SHP77 treated with DMSO at 0.1 percent for 48 hours (cell line): ENCODE measurements around the gene ITGAE.

ENCODE experiments used
- DNase-seq: peaks from one replicate; lab custom pipeline; 2025; lab: John Stamatoyannopoulos, UW

ITGAE gene

GRCh38 chr17:3693141-3693540 lies 107.8 kb downstream of the ITGAE start:
- DNase-seq: no peak

GRCh38 chr17:3692346-3692745 lies 108.6 kb downstream of the ITGAE start:
- DNase-seq: no peak

GRCh38 chr17:3691617-3692067 lies 109.3 kb downstream of the ITGAE start:
- no peak for DNase-seq

GRCh38 chr17:3690094-3690715 lies 110.8 kb downstream of the ITGAE start:
- no peak for DNase-seq

GRCh38 chr17:3689262-3690093 lies 111.5 kb downstream of the ITGAE start:
- DNase-seq: no peak

GRCh38 chr17:3688852-3689261 lies 112.1 kb downstream of the ITGAE start:
- no peak for DNase-seq

GRCh38 chr17:3688027-3688553 lies 112.9 kb downstream of the ITGAE start:
- DNase-seq: no peak

GRCh38 chr17:3685174-3685573 lies 115.8 kb downstream of the ITGAE start:
- no peak for DNase-seq

- DNase-seq: no peak
Measured at GRCh38 chr17:3683054-3683511, 117.9 kb downstream of the ITGAE start.

GRCh38 chr17:3682033-3682432 lies 119.0 kb downstream of the ITGAE start:
- DNase-seq: no peak

- no peak for DNase-seq
Measured at GRCh38 chr17:3681565-3681964, 119.4 kb downstream of the ITGAE start.

GRCh38 chr17:3681057-3681456 lies 119.9 kb downstream of the ITGAE start:
- DNase-seq: no peak

- DNase-seq: no peak
Measured at GRCh38 chr17:3679531-3680126, 121.4 kb downstream of the ITGAE start.

GRCh38 chr17:3678821-3679530 lies 122.0 kb downstream of the ITGAE start:
- DNase-seq: no peak

GRCh38 chr17:3678095-3678820 lies 122.7 kb downstream of the ITGAE start:
- DNase-seq: peak; percentile 60

GRCh38 chr17:3675886-3676285 lies 125.1 kb downstream of the ITGAE start:
- no peak for DNase-seq

GRCh38 chr17:3672571-3672970 lies 128.4 kb downstream of the ITGAE start:
- no peak for DNase-seq

GRCh38 chr17:3669548-3669947 lies 131.4 kb downstream of the ITGAE start:
- DNase-seq: no peak

GRCh38 chr17:3669085-3669347 lies 132.0 kb downstream of the ITGAE start:
- DNase-seq: no peak

GRCh38 chr17:3668279-3669084 lies 132.5 kb downstream of the ITGAE start, which contains the start of the genes EMC6 and TAX1BP3:
Gene EMC6, plus strand, starts transcription at chr17:3668812. Its CDS starts 335 bp downstream, at chr17:3669147.
Gene TAX1BP3, minus strand, starts transcription at chr17:3668578. Its CDS starts 52 bp downstream, at chr17:3668526.
- peak; percentile 98 for DNase-seq
